Astrocyte (in vitro differentiated cells and primary cell): ENCODE data around the gene CFHR4.

ENCODE experiments used
- CTCF ChIP-seq: IDR thresholded peaks from 2 replicates; pipeline ENCODE4 v1.5.1; 2011; ENCODE audit warnings: low read depth, mild to moderate bottlenecking, inconsistent platforms, low read length, moderate library complexity; ENCODE audit not compliant: insufficient read depth
- EZH2 ChIP-seq: IDR thresholded peaks from 2 replicates; pipeline ENCODE4 v1.6.1; 2012; ENCODE audit warnings: mild to moderate bottlenecking, low read length, inconsistent platforms; ENCODE audit not compliant: insufficient read depth

GRCh38 chr1:196858811-196859210, 29.0 kb upstream of the CFHR4 start:
- TF ChIP-seq EZH2 (no peak), CTCF (no peak)
